ENCODE results near the gene AK4. TPM values are rescaled to one million over a fixed set of nuclear protein-coding genes. Genes with fewer than 3 reads are reported as not detected.

The AK4 gene
- total and polyA plus RNA-seq, 2 donors from 2014 or later: 47.6 to 131 TPM

DNA sequence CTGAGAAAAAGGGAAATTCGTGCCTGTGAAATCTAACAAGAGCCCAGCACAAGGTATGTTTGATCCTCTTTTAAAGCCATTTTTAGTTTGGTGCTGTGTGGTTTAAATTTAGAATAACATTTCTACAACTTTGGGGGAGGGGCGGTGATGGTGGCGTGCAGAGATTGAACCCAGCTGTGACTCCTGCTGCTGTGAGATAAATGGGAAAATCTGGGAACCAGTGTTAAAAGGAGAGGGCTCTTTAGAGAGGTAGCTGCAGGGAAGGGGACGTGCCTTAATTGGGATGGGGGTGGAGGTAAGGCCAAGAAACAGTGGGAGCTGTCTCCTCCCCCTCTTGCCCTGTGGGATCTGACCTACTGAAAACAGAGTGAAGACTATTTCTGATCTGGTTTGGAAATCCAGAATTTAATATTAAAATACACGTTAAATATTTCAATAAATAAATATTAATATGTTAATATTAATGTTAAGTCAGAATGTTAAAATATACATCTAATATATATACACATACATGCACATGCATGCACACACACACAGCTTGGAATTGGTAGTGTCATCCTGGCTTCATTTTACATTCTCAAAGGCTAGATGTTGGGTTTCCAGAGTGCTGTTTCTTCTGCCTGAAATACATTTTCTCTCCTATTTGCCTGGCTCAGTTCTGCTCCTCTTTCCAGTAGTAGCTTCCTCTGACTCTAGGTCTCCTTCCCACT, 131.2 kb downstream of the AK4 start:
- H3K9ac ChIP-seq (ENCODE audit: low read length in 3 of 3): no peak overlapping the region
- H3K9me3 ChIP-seq (ENCODE audit: control insufficient read depth in 2 of 3, insufficient read depth in 1 of 3, low read length in 3 of 3): no peaks in the 10 kb centered on the region
- FAIRE-seq (no peak), DNase-seq (peak in 3 of 5 donors; percentile 39 to 58 (median 44))
- H3K27me3 ChIP-seq (ENCODE audit: control insufficient read depth, insufficient read depth, low read length): no peaks in the 10 kb centered on the region
- intact Hi-C loops (cut with DNase I): no loop called here
- H3K27ac ChIP-seq (ENCODE audit: low read depth in 2 of 2, low read length in 2 of 2): no peak overlapping the region
- no peaks in the 10 kb centered on the region for H3K36me3 ChIP-seq (ENCODE audit: control insufficient read depth in 2 of 3, insufficient read depth in 3 of 3, low read length in 3 of 3)
- H3K4me1 ChIP-seq (ENCODE audit: control insufficient read depth in 2 of 3, insufficient read depth in 2 of 3, low read depth in 1 of 3, low read length in 3 of 3): peaks cover 0 to 9% (median 4%) of the 10 kb centered on the region in 3 donors
- H3K4me3 ChIP-seq (ENCODE audit: low read length in 3 of 3): no peak overlapping the region
- TF ChIP-seq, protein P1, sequence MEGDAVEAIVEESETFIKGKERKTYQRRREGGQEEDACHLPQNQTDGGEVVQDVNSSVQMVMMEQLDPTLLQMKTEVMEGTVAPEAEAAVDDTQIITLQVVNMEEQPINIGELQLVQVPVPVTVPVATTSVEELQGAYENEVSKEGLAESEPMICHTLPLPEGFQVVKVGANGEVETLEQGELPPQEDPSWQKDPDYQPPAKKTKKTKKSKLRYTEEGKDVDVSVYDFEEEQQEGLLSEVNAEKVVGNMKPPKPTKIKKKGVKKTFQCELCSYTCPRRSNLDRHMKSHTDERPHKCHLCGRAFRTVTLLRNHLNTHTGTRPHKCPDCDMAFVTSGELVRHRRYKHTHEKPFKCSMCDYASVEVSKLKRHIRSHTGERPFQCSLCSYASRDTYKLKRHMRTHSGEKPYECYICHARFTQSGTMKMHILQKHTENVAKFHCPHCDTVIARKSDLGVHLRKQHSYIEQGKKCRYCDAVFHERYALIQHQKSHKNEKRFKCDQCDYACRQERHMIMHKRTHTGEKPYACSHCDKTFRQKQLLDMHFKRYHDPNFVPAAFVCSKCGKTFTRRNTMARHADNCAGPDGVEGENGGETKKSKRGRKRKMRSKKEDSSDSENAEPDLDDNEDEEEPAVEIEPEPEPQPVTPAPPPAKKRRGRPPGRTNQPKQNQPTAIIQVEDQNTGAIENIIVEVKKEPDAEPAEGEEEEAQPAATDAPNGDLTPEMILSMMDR (IDR thresholded peaks at IDR 0.05; ENCODE audit: borderline replicate concordance, extremely low read depth, insufficient read depth): no peak

Other genes with a start within 250 kb of the AK4 start
- gene JAK1, start 181.7 kb upstream of the AK4 start, total RNA-seq: 173 TPM
- 33.6 TPM for gene JAK1, start 181.7 kb upstream of the AK4 start, polyA plus RNA-seq (ENCODE audit: insufficient read depth, low read depth, low replicate concordance)
- gene DNAJC6, start 161.3 kb downstream of the AK4 start, total RNA-seq: 5.8 TPM
- gene DNAJC6, start 161.3 kb downstream of the AK4 start, polyA plus RNA-seq (ENCODE audit: insufficient read depth, low read depth, low replicate concordance): 2.9 TPM

All from kidney (tissue), 14 donors.